Activated CD8-positive, alpha-beta memory T cell treated with anti-CD3 and anti-CD28 coated beads for 48 hours (primary cell): ENCODE results near the gene TEX22.

Experiments
- DNase-seq, 3 experiments: peaks; one replicate each; pipeline ENCODE4 v3.0.0-alpha.2; 2020; ENCODE audit warnings: low read depth in 2 of 3, low spot score in 2 of 3

TEX22 gene

DNA sequence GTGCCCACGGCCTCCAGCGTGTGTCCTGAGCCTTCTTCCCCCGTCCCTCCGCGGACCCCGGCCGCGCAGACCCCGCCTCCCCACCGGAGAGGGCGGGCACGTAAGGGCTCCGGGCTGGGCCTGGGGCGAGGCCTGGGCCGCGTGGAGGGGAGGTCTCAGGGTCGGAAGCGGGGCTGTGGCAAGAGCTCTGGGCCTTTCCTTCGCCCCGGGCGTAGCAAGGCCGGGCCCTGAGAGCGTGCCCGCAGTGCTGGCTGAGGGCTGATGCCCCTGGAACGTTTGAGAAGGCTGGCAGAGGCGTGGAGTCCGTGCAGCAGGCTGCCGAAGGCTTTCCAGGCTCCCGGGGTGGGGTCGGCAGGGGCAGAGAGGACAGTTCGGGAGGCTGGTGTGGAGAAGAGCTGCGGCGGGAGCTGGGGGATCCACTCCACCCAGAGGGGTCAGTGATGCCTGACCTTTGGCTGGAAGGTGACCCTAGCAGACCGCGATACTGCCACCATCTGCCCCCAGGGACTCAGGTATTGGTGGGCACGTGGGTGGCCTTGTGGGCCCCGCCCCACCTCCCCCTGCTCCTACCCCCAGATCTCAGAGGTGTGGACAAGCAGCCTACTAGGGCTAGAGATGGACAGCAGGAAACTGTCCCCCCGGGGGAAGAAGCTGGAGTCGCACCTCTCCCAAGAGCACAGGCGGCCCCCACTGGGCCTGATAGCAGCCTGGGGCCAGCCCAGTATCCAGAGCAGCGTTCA is 558 bp downstream of the TEX22 start:
- DNase-seq, result no peak

DNA sequence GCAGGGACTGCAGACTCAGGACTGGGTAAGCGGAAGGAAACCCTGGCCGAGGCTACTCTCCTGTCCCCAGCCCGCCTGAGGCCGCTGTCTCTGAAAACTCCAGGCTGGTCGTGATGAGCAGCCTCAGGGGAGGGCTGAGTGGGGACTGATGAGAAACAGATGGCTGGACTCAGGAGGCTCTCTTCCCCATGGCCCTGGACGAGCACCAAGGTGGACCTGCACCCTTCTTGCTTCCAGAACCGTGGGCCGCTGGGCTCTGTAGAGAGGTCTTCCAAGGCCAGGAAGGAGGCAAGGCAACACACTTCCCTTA is 1.1 kb downstream of the TEX22 start:
- DNase-seq, result no peak

DNA sequence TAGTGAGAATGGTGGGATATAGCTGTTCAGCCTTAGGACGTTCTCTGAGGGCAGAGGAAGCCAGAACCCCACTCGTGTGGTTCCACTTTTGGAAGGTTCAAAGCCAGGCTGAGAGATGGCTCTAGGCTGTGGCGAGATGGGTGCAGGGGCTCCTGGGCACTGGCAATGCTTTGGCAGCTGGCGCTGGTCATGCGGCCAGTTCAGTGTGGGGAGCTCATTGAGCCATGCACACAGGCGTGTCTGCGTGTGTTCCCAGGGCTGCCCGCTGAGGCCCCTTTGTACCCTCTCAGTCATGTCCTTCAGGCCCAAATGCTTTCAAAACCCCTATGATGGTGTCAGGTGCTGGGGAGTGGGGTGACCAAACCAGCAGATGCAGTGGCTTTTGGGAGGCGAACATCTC is 1.7 kb downstream of the TEX22 start:
- no peak for DNase-seq

DNA sequence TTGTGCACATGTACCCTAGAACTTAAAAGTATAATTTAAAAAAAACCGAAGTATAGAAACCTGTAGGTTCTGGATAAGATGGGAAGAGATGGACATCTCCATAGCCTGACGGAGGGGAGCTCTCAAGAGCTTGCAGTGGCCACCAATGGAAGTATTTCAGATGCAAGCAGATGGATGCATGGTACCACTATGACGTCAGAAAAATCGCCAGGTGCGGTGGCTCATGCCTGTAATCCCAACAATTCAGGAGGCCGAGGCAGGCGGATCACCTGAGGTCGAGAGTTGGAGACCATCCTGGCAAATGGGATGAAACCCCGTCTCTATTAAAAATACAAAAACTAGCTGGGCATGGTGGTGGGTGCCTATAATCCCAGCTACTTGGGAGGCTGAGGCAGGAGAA is 3.4 kb downstream of the TEX22 start:
- DNase-seq, result no peak

DNA sequence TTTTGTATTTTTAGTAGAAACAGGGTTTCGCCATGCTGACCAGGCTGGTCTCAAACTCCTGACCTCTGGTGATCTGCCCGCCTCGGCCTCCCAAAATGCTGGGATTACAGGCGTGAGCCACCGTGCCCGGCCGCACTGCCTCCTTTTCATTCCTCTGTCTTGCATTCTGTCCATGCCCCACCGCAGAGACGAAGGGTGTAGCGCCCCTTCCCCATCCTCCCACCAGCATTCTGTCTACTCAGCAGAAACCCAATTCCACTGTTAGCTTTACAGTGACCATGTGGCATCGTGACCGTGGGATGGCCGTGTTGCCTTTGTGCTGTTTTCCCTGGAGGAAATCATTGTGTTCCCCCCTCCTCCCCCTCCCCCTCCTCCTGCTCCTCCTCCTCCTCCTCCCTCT is 10.3 kb downstream of the TEX22 start:
- DNase-seq, result no peak

DNA sequence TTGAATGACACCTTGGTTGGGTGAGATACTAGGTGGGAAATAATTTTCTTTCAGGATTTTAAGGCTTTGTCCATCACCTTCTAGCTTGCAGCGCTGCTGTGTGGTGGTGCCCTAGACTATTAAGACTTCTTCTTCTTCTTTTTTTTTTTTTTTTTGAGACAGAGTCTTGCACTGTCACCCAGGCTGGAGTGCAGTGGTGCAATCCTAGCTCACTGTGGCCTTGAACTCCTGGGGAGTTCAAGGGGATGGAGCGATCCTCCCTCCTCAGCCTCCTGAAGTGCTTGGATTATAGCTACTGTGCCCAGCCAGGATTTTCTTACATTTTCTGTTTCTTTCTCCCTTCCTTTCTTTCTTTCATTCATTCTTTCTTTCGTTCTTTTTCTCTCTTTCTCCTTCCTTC is 11.0 kb downstream of the TEX22 start:
- DNase-seq, result no peak

DNA sequence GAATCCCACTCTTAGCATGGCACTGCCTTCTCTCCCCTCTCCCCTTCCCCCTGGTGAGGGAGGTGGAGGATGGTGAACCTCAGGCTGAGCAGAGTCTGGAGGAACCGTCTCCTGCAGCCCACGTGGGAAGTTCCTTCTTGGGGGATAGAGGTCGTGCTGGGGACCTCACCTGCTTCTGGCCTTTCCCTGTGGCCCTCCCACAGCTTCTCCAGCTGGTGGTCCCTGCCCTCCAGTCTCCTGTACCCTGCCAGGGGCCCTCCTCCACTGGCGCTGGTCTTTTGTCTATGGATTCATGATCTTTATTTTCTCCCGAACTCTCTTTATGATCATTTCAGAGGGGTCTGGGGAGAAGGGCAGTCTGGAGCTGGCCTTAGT is 12.3 kb downstream of the TEX22 start:
- DNase-seq, result no peak

DNA sequence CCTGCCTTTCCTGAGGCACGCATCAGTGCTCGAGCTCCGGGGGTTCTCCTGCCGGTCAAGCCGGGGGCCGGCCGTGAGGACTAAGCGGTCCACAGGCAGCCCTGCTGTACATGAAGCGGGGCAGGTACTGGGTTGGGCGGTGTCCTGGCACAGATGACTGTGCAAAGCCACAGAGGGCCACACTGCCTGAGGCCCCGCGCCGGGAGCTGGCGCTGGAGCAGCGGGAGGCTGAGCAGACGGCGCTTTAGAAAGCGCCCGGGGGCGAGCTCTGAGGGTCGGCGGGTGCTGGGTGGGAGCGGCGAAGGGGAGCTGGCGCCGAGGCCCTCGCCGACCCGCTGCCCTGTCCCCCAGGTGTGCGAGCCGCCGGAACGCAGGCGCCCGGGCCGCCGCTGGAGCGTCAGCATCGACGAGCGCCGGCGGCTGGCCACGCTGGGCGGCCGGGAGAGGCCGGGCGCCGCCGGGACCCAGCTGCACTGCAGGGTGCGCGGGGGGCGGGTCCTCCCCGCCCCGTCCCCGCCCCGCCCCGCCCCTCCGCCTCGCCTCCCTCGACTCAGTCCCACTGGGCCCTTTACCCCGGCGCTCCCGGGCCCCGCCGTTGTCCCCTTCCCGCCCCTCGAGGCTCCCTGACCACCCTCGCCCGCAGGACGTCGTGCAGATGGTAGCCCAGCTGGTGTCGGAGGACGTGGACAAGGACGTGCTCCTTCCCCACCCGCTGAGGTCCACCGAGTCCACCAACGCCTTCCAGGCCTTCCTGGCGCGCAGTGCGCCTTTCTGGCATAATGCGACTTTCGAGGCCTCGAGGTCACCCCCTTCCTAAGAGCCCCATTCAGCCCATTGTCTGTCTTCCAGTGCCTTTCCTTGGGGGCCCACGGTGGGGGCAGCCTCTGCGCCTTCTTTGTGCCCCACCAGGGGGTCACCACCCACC is 12.9 kb downstream of the TEX22 start:
- no peak for DNase-seq

DNA sequence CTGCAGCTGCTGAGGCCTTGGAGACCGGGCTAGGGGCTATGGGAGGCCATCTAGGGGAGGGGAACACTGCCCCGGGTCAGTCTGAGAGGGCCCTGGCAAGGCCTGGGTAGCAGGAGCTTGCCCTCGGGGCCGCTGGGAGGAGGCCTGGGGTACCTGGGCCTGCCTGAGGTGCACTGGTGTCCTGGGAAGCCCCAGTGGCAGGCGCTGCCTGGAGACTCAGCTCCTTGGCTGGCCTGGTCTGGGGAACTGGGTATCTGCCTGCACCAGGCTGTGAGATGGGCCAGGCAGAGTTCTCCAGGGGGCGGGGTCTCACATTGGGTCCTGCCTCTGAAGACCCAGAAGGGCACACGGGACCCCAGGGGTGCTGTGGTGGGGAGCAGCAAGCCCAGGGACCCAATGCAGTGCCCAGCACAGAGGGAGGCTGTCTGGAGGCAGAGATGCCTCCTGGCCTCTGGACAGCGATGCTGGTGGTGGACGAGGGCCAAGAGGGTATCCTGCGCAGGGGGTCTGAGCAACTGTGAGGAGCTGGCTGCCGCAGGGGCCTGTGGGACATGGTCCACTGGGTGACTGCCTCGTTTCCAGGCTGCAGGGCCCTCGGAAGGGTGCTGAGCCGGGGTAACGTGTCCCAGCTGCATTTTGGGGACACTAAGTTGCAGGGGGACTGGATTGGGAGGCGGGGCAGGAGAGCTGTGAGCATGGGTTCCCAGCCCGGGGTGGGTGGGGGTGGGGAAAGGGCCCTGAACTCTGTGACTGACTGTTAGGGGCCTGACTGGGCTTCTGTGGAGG is 13.8 kb downstream of the TEX22 start:
- DNase-seq, result no peak

DNA sequence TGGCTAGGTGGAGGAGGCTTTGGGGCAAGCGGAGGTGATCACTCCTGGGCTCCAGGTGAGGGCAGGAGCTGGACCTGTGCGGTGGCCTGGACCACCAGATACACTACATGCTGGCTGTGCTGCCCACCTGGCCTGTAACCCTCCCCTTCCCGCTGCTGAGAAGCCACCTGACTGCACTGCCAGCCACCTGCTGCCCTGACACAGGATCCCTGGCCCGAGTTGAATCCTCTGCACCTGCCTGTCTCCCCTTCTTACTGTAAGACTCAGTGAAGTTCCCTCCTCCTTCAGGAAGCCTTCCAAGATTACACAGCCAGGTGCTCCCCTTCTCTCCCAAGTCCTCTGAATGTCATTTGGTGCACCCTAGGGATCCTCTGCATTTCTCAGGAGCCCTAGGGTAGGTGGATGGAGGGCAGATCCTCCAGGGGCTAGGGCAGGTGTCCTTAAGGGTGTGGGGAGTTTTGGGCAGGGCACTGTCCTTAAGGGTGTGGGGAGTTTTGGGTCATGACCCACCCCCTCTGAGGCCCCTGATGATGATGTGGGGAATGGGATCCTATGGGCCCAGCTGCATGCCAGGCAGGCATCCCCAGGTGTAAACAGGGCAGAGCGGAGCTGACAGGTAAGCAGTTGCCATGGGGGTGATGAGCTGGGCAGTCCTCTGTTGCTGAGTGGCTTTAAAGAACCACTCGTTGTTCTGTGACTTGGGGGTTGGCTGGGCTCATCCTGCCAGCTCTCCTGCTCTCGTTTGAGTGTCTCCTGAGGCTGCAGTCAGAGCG is 14.6 kb downstream of the TEX22 start:
- DNase-seq, result no peak

DNA sequence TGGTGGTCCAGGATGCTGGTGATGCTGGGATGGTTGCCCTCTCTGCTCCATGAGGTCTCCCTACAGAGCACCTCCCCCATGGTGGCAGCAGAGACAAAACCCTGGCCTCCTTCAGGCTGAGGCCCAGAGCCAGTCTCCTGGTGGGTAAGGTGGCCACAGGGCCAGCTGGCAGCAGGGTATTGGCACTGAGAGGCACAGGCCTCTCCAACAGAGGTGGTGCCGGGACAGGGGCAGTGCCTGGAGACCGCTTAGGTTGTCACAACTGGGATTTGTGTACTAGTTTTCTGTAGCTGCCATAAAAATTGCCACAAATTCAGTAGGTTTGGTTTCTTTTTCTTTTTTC is 15.2 kb downstream of the TEX22 start:
- DNase-seq, result no peak

DNA sequence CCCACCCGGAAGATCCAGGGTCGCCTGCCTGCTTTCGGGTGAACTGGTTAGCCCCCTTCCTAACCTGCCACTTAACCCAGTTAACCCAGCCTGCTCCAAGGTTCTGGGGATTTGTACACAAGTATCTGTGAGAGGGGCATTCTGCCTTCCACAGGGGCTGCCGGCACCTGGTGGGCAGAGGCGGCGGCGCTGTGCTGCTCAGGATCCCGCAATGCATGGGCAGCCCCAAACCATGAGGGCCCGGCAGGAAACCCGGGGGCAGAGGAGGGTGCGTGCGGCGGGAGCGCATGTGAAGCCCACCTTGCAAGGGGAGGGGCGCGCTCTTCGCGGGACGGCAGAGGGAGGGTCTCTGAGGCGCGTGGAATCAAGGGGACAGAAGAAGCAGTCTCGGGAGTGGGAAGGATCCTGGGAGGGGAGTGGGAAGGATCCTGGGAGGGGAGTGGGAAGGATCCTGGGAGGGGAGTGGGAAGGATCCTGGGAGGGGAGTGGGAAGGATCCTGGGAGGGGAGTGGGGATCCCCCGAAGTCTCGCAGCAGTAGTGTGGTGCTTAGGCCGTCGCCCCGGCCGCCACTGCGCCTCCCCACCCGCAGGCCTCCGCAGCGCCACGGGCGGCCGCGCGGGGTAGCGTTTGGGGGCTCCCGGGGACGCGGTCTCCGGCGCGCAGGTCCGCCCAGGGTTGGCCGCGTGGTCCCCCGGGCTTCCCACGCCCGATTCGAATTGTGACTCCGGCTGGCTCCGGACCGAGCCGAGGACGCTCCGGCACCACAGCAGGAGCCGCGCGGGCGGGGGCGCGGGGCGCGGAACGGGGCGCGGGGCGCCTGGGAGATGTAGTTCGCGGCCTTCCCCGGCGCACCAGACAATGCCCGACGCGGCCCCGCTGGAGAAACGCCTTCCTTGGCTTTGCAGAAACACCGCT is 16.4 kb downstream of the TEX22 start:
- peak; percentile 45 to 63 (median 59) for DNase-seq

DNA sequence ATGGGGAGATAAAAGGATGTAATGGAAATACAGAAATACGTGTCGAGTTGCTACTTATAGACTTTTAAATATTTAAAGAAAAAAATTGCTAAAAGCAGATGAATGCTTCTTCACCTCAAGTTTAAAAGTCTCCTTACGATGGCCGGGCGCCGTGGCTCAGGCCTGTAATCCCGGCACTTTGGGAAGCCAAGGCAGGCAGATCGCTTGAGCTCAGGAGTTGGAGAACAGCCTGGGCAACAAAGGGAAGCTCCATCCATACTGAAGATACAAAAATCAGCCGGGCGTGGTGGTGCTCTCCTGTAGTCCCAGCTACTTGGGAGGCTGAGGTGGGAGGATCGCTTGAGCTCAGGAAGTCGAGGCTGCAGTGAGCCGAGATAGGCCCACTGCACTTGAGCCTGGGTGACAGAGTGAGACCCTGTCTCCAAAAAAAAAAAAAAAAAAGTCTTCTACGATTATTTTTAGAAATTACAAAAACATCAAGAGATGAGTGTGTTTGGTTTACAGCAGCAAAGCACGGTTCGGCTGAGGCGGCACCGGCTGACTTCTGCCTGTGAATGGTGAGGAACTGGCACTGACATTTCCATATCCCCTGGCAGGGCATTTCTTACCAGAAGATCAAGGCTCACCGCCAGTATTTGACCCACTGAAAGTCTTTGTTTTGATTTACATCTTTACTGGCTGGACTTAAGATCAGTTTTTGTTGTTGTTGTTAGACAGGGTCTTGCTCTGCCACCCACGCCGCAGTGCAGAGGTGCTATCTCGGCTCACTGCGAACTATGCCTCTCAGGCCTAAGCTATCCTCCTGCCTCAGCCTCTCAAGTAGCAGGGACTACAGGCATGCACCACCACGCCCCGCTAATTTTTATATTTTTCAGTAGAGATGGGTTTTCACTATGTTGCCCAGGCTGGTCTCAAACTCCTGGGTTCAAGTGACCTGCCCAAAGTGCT is 17.4 kb downstream of the TEX22 start:
- DNase-seq, result no peak

DNA sequence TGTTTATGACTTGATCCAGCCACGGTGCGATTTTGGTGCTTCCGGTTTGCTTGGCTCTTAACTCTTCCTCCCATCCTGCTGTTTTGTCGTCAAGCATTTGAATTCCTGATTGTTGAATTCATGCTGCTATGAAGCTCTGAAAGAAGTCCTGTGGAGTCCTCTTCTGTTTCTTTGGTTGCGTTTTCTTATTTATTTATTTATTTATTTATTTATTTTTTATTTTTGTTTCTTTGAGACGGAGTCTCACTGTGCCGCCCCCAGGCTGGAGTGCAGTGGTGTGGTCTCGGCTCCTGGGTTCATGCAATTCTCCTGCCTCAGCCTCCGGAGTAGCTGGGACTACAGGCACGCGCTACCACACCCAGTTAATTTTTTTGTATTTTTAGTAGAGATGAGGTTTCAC is 18.3 kb downstream of the TEX22 start:
- no peak for DNase-seq

DNA sequence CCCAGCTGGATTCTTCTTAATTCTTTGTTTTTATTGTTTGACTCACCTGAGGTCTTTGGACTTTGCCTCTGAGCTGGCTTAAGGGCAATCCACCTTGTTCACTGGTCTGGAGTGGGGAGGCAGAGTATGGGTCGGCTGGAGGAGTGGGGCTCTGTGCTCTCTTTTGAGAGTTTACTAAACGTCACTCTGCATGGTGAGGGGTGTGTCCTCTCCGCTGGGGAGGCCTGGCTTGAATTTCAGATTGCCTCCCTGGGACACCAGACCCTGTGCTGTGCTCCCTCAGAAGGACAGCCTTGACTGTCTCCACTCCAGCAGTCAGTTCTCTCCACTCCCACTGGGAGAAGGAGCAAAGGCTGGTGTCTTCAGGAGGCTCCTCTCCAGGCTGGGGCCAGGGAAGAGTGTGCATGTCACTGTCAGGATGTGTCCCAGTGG is 19.4 kb downstream of the TEX22 start:
- DNase-seq, result no peak

DNA sequence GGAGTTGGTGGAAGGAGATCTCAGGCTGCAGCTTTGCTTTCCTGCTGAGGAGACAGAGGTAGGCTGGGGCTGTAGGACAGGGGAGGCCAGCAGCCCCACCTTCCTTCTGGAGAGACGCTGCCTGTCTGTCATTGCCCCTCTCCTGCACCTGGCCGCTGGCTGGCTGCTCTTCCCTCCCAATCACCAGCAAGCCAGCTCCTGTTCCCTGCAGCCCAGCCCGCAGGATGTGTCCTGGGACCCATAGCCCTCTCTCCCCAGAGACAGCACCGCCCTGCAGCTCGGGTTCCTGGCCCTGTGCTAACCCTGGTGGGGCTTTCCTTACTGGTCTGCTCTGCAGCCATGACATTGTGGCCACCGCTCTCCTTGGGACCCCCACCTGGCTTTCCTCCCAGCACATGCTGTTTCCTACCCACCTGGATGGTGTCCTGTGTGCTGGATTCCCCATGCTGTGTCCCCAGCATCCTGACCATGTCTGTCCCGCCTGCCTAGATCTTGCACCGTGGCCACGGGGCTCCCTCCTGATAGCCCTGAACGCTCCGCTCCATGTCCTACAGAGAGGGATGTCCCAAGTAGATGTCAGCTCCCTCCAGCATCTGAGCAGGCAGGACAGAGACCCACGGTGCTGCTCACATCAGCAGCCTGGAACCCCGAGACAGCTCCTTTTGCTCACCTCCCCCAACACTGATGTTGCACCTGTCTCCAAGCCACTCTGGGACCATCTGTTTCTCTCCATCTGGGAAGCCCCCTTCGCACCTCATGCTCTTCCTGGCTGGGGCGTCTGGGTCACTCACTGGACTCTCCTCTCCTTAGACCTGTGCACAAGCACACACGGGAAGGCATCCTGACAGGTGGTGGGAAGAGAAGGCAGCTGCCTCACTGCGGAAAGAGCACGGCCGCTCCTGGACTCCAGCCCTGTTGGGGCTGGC is 20.2 kb downstream of the TEX22 start:
- no peak for DNase-seq

DNA sequence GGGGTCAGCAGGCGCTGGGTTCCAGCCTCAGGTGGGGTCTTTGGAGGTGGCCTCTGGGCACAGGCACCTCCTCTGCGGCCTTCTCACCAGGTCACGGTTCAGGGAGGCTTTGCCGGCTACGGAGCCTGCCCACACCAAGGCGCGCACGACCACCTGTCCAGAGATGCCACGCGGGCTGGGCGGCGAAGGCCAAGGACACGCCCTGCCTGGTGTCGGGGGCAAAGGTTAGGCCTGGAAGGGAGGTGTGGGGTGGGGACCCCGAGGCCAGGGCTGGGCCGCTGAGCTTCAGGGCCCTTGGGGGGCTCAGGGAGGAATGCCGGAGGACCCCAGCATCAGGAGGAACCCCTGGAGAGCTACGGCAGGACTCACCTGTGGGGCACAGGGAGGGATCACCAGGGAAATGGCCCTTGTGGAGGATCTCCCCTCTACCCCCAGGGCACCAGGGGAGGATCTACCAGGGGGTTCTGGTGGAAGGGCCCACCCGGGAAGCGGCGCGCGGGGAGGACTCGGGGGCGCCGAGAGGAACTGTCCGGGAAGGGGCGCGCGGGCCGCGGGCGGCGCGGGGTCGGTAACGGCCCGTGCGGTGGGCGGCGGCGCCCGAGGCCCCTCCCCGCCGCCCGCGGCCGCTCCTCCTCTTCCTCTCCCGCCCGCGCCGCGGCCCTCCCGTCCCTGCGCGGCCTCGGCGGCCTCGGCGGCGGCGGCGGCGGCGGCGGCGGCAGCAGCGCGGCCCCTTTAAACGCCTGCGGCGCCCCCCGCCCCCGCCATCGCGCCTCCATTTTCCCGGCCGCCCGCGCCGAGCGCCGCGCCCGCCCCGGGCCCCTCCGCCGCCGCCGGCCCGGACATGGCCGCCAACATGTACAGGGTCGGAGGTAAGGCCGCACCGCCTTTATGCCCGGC is 21.1 kb downstream of the TEX22 start, which contains the start of gene MTA1:
Gene MTA1 (plus strand): TSS at position 633 of the 897 bp plus-strand sequence. CDS start 209 bp downstream, at position 842.
- DNase-seq, result no peak
